Stimulated activated CD4-positive, alpha-beta T cell treated with anti-CD3 and anti-CD28 coated beads, Interleukin-1b, Interleukin-23, amount 100 ng/mL, for 4 hours (primary cell): ENCODE measurements around the gene PMFBP1.

Experiments
- DNase-seq, 2 donors: peaks; one replicate each; pipeline ENCODE4 v3.0.0-alpha.2; 2020; ENCODE audit warnings: low read depth in 2 of 2

The PMFBP1 gene

GRCh38 chr16:72188541-72188940, 16.6 kb upstream of the PMFBP1 start:
- no peak for DNase-seq

- DNase-seq: no peak
Observed at GRCh38 chr16:72187551-72187950, 15.6 kb upstream of the PMFBP1 start.

- no peak for DNase-seq
Observed at GRCh38 chr16:72182976-72183375, 11.0 kb upstream of the PMFBP1 start.

GRCh38 chr16:72179204-72179970, 7.4 kb upstream of the PMFBP1 start:
- no peak for DNase-seq

- no peak for DNase-seq
Observed at GRCh38 chr16:72174726-72175125, 2.8 kb upstream of the PMFBP1 start.

- DNase-seq: no peak
Observed at GRCh38 chr16:72173997-72174396, 2.0 kb upstream of the PMFBP1 start.

GRCh38 chr16:72171236-72171635, 719 bp downstream of the PMFBP1 start:
- DNase-seq: no peak

- no peak for DNase-seq
Observed at GRCh38 chr16:72169708-72170107, 2.2 kb downstream of the PMFBP1 start.

- DNase-seq: no peak
Observed at GRCh38 chr16:72168365-72168764, 3.6 kb downstream of the PMFBP1 start.

GRCh38 chr16:72166954-72167561, 4.9 kb downstream of the PMFBP1 start:
- DNase-seq: no peak

GRCh38 chr16:72166151-72166550, 5.8 kb downstream of the PMFBP1 start:
- DNase-seq: no peak

GRCh38 chr16:72164691-72165090, 7.3 kb downstream of the PMFBP1 start:
- no peak for DNase-seq

GRCh38 chr16:72162105-72162692, 9.8 kb downstream of the PMFBP1 start:
- DNase-seq: no peak

GRCh38 chr16:72159801-72160200, 12.2 kb downstream of the PMFBP1 start:
- DNase-seq: no peak

GRCh38 chr16:72159386-72159785, 12.6 kb downstream of the PMFBP1 start:
- no peak for DNase-seq

GRCh38 chr16:72149676-72150464, 22.1 kb downstream of the PMFBP1 start:
- no peak for DNase-seq

- no peak for DNase-seq
Observed at GRCh38 chr16:72142476-72142875, 29.5 kb downstream of the PMFBP1 start.

GRCh38 chr16:72139908-72140307, 32.0 kb downstream of the PMFBP1 start:
- DNase-seq: no peak

GRCh38 chr16:72138064-72138572, 33.8 kb downstream of the PMFBP1 start:
- no peak for DNase-seq

- no peak for DNase-seq
Observed at GRCh38 chr16:72137380-72138063, 34.4 kb downstream of the PMFBP1 start.

GRCh38 chr16:72134507-72134906, 37.4 kb downstream of the PMFBP1 start:
- DNase-seq: no peak

- DNase-seq: no peak
Observed at GRCh38 chr16:72132726-72133125, 39.2 kb downstream of the PMFBP1 start.
